Heart right ventricle (tissue), 16 donors: ENCODE data around the gene LMF2. TPM values are rescaled to one million over a fixed set of nuclear protein-coding genes. Genes with fewer than 3 reads are reported as not detected.

ENCODE experiments used
- ATAC-seq, 8 donors: fragments of 200-7000 bp; cut with Tn5 transposase; one replicate each; pipeline ENCODE4 v1.9.1; 2020; ENCODE audit warnings: mild to moderate bottlenecking in 8 of 8, moderate library complexity in 8 of 8, moderate number of reproducible peaks in 1 of 8
- DNase-seq, 2 donors: peaks; one replicate each; pipeline ENCODE4 v3.0.0-alpha.2; 2020
- H3K27ac ChIP-seq, 10 donors: fragments of 200-600 bp; sonication (generic) in 2 of 10; one replicate each; pipeline versions ENCODE4 v1.5.0 to v1.8.0; 2020 to 2022; ENCODE audit warnings: mild to moderate bottlenecking in 3 of 10
- H3K27me3 ChIP-seq, 7 donors: fragments of 200-600 bp; one replicate each; pipeline ENCODE4 v1.8.0; 2021 to 2022; ENCODE audit warnings: mild to moderate bottlenecking in 2 of 7
- H3K36me3 ChIP-seq, 9 donors: fragments of 200-600 bp; sonication (generic) in 1 of 9; one replicate each; pipeline versions ENCODE4 v1.5.0 to v1.8.0; 2020 to 2022; ENCODE audit warnings: mild to moderate bottlenecking in 2 of 9
- H3K4me1 ChIP-seq, 9 donors: fragments of 200-600 bp; sonication (generic) in 1 of 9; one replicate each; pipeline versions ENCODE4 v1.5.0 to v1.8.0; 2020 to 2022; ENCODE audit warnings: mild to moderate bottlenecking in 4 of 9
- H3K4me3 ChIP-seq, 10 donors: fragments of 200-600 bp; sonication (generic) in 2 of 10; one replicate each; pipeline versions ENCODE4 v1.5.0 to v1.8.0; 2020 to 2022; ENCODE audit warnings: mild to moderate bottlenecking in 7 of 10, moderate library complexity in 2 of 10
- H3K9me3 ChIP-seq, 11 donors: fragments of 200-600 bp in 10 of 11; sonication (generic) in 2 of 11; one replicate each; pipeline versions ENCODE4 v1.5.0 to v1.8.0; 2013 to 2022; ENCODE audit warnings: mild to moderate bottlenecking in 2 of 11, control low read depth in 1 of 11, moderate library complexity in 1 of 11
- CTCF ChIP-seq, 9 donors: fragments of 200-600 bp; sonication (generic) in 2 of 9; IDR thresholded peaks; one replicate each; pipeline versions ENCODE4 v1.5.0 to v1.8.0; 2021 to 2022; ENCODE audit warnings: antibody characterized with exemption in 9 of 9, mild to moderate bottlenecking in 5 of 9, moderate library complexity in 1 of 9
- WGBS, 2 donors: extraction: QIAGEN DNeasy Blood & Tissue Kit; methylation state at CpG; one replicate each; pipeline ENCODE4 v1.1.7; 2013; ENCODE audit warnings: inconsistent platforms in 1 of 2; 5-methylcytosine and 5-hydroxymethylcytosine counted together
- intact Hi-C, 10 donors: fragments of 100-400 bp; cut with DNase I; formaldehyde crosslinking; loops; one replicate each; pipeline versions ENCODE4 v1.11.1 to v1.14.2; 2022
- polyA plus RNA-seq, 2 donors: library from polyadenylated mRNA; stranded (reverse); fragments of 200-250 nt; gene quantifications; one replicate each; pipeline ENCODE4 v1.2.3, GENCODE V29; 2013
- total RNA-seq, 10 donors: library from RNA; stranded (reverse); fragmentation: NEBNext Ultra II Directional in 3 of 10; extraction: Animal tissue kit (Norgen Biotek cat#: 25700) in 3 of 10; gene quantifications; one replicate each; pipeline versions ENCODE4 v1.2.1 to v1.2.4, GENCODE V29; 2021 to 2023
- donor health status: Arrhythmogenic right ventricular cardiomyopathy.
- donor health status: ischemic (EF 13 %, LVEDD 7.1; RV severe dilation, severe dysfunction).
- donor health status: healthy with polysubstance abuse.
- donor health status: DM: no; HTN: yes; CAD: no.
- donor health status: DM: no; HTN: no; CAD: no.
- donor health status: ischemic (EF 25% LVEDD 6.9; RV normal size, moderate dysfunction).
- donor health status: ischemic (EF 25% LVEDD 5.7; RV mildly dilated, moderate dysfunction).
- donor health status: healthy.
- donor health status: DM: yes; HTN: yes; CAD: no.
- donor health status: Ischemic cardiomyopathy.
- donor health status: ischemic (EF 35%, LVEDD 5.7; RV mildly dilated, moderate dysfunction).
- donor health status: nonischemic (EF 11% LVEDD 7.7; RV severe dilation, severe dysfunction).
- donor health status: DM: yes; HTN: yes; CAD: no.
- donor health status: PGD.
- donor health status: ischemic (EF 29% LVEDD 5.4; RV normal size, mild dysfunction).
- donor health status: nonischemic (EF 23%, LVEDD 6.1; RV moderate dilation, normal function).

The LMF2 gene
- total and polyA plus RNA-seq, 12 donors, result 18.8 to 42.5 (median 25.4) TPM

- DNase-seq (no peak), ATAC-seq (peak in 6 of 8 donors; percentile 2 to 40 (median 9))
- 27 to 29% methylated on average over 15 to 21 of the region's 21 CpGs for whole genome bisulfite sequencing, 2 donors
- peaks cover 13 to 33% (median 27%) of the 10 kb centered on the region in 9 donors for H3K4me1 ChIP-seq
- peaks cover 3 to 51% (median 23%) of the 10 kb centered on the region in 9 donors for H3K36me3 ChIP-seq
- no peaks in the 10 kb centered on the region for H3K9me3 ChIP-seq
- TF ChIP-seq CTCF (IDR thresholded peaks at IDR 0.05), result no peak
- peak overlapping the region; percentile 64 to 97 (median 94) for H3K27ac ChIP-seq
- H3K4me3 ChIP-seq, result peak overlapping the region; percentile 41 to 100 (median 94)
- intact Hi-C loops, result loop anchor here in 5 of 10 donors (1.0 to 10.0 kb wide), 3 partner anchors 32 to 262 kb away; partner anchors contain the start of genes TUBGCP6 (in 4 of the 5) and SBF1 (in 3 of the 5)
- H3K27me3 ChIP-seq, result no peaks in the 10 kb centered on the region
These were observed 686 bp downstream of the LMF2 start for GRCh38 chr22:50506611-50507420.

- 88 to 90% methylated on average over 41 of the region's 41 CpGs for WGBS, 2 donors
- Histone ChIP-seq H3K9me3 (no peaks in the 10 kb centered on the region), H3K27me3 (no peaks in the 10 kb centered on the region), H3K27ac (peak overlapping the region in 1 of 10 donors; percentile 95), H3K4me3 (peak overlapping the region in 9 of 10 donors; percentile 89 to 100 (median 95)), H3K36me3 (peaks cover 3 to 51% (median 23%) of the 10 kb centered on the region in 9 donors), H3K4me1 (peaks cover 13 to 33% (median 27%) of the 10 kb centered on the region in 9 donors)
- intact Hi-C loops, result loop anchor here in 5 of 10 donors (2.0 to 10.0 kb wide), 2 partner anchors 31 to 261 kb away; partner anchors contain the start of genes TUBGCP6 (in 4 of the 5) and SBF1 (in 2 of the 5)
- TF ChIP-seq CTCF (IDR thresholded peaks at IDR 0.05), result no peak
- peak in 1 of 8 donors; percentile 6 for ATAC-seq
- DNase-seq, result no peak
These were observed 1.5 kb downstream of the LMF2 start for GRCh38 chr22:50505776-50506610.

- Histone ChIP-seq H3K36me3 (peaks cover 3 to 44% (median 20%) of the 10 kb centered on the region in 9 donors), H3K9me3 (no peaks in the 10 kb centered on the region), H3K4me1 (peaks cover 13 to 33% (median 27%) of the 10 kb centered on the region in 9 donors), H3K27me3 (no peaks in the 10 kb centered on the region), H3K4me3 (no peak overlapping the region), H3K27ac (no peak overlapping the region)
- ATAC-seq, result no peak
- no peak for TF ChIP-seq CTCF (IDR thresholded peaks at IDR 0.05)
- DNase-seq, result no peak
- 91 to 96% methylated on average over 14 of the region's 14 CpGs for WGBS, 2 donors
- intact Hi-C loops, result loop anchor here in 4 of 10 donors (10.0 kb wide), 1 partner anchor 261 kb away; the partner anchor contains the start of gene TUBGCP6 (in 4 of the 4)
These were observed 2.2 kb downstream of the LMF2 start for GRCh38 chr22:50505276-50505775.
